H1 (cell line): ENCODE results near the gene SPRYD3. TPM values are rescaled to one million over a fixed set of nuclear protein-coding genes. Genes with fewer than 3 reads are reported as not detected.

Experiments used
- NANOG ChIP-seq: IDR thresholded peaks from 2 replicates; pipeline ENCODE4 v1.6.1; 2011; ENCODE audit warnings: low read length, low read depth, mild to moderate bottlenecking, inconsistent platforms; ENCODE audit not compliant: insufficient read depth, poor library complexity, severe bottlenecking
- polyA plus RNA-seq, 7 experiments: library from polyadenylated mRNA; depleted of rRNA in 3 of 7; stranded (reverse) in 5 of 7; unstranded in 2 of 7; fragments of >200 nt in 5 of 7; fragments of 200-250 nt in 2 of 7; gene quantifications; 1 replicate in 5 of 7; 2 replicates in 1 of 7; 4 replicates in 1 of 7; pipeline versions ENCODE4 v1.2.1 to v1.2.3, GENCODE V29; 2011 to 2013; ENCODE audit warnings: missing spikeins in 2 of 7, mixed read lengths in 2 of 7
- total RNA-seq: library from RNA; stranded (reverse); fragmentation: NEBNext Ultra II Directional; extraction: Animal tissue kit (Norgen Biotek cat#: 25700); gene quantifications from 2 replicates; pipeline ENCODE4 v1.2.1, GENCODE V29; 2021
- TF ChIP-seq, protein P1 (sequence below): IDR thresholded peaks from 2 replicates; pipeline ENCODE4 v1.6.1; 2011; ENCODE audit warnings: low read length, improper control_type of control experiment

Gene SPRYD3
- total and polyA plus RNA-seq, 2 of the 8 experiments (the other 6 are each of a cell fraction or from before 2014, with no cell fraction given), result 6.8 to 8.0 TPM

DNA sequence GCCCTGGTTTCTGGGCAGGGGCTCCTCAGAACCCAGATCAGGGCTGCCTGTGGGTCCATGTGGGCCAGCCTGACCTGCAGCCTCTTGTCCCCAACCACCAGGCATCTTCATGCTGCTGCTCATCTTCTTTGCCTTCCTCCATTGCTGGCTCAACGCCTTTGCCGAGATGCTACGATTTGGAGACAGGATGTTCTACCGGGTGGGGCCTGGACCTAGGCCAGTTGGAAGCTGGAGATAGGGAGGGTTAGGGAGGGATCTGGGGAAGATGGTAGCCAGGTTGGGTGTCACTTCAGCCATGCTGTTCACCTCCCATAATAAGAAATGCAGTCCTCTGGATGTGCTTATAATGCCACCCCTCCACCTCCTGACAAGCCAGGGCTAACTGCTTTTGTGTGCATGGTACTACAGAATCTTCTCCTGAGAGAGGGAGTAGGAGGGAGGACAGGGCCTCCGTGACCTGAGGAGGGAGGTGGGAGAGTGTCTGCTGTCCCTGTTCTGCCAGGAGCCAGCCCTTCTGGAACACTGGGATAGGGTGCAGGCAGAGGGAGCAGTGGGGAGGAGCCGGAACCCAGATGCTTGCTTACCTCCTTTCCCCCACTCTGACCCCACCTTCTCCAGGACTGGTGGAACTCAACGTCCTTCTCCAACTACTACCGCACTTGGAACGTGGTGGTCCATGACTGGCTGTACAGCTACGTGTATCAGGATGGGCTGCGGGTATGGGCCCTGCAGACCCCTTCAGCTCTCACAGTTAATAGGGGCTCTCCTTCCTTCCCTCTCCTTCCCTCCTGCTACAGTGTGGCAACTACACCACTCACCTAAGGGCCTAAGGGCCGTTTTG is 41.7 kb upstream of the SPRYD3 start (continued):
- TF ChIP-seq, protein P1, sequence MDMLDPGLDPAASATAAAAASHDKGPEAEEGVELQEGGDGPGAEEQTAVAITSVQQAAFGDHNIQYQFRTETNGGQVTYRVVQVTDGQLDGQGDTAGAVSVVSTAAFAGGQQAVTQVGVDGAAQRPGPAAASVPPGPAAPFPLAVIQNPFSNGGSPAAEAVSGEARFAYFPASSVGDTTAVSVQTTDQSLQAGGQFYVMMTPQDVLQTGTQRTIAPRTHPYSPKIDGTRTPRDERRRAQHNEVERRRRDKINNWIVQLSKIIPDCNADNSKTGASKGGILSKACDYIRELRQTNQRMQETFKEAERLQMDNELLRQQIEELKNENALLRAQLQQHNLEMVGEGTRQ, result no peak
- TF ChIP-seq NANOG, result no peak
